AG04450 (cell line): ENCODE measurements around the gene CCR1. TPM values are rescaled to one million over a fixed set of nuclear protein-coding genes. Genes with fewer than 3 reads are reported as not detected.

Experiments
- CTCF ChIA-PET: fragments of 300-600, 350-600 bp; formaldehyde crosslinking; extraction: SDS; loops from one replicate; lab custom pipeline; 2022; ENCODE audit warnings: antibody characterized with exemption, inconsistent platforms; lab: Charles Lee
- POLR2A ChIA-PET: fragments of 350-600 bp; formaldehyde crosslinking; extraction: SDS; loops from one replicate; lab custom pipeline; 2021; ENCODE audit warnings: antibody characterized with exemption, inconsistent platforms; lab: Yijun Ruan, JAX
- DNase-seq: peaks from one replicate; pipeline ENCODE4 v3.0.0-alpha.2; 2011; ENCODE audit warnings: low read depth, low spot score
- H3K27ac ChIP-seq: one replicate; pipeline ENCODE4 v1.5.1; 2012; ENCODE audit warnings: low read depth, low read length, control low read depth
- H3K27me3 ChIP-seq: one replicate; pipeline ENCODE4 v1.6.0; 2012; ENCODE audit warnings: low read length; ENCODE audit not compliant: control insufficient read depth, insufficient read depth
- H3K4me3 ChIP-seq: 2 replicates; pipeline ENCODE4 v1.5.1; 2011; ENCODE audit warnings: mild to moderate bottlenecking, low read depth, low read length, control low read depth
- H3K9me3 ChIP-seq: 2 replicates; pipeline ENCODE4 v1.5.1; 2012; ENCODE audit warnings: low read length; ENCODE audit not compliant: control insufficient read depth, insufficient read depth
- CTCF ChIP-seq: IDR thresholded peaks from 2 replicates; pipeline ENCODE4 v1.5.1; 2011; ENCODE audit warnings: low read depth, low read length, control low read depth, inconsistent platforms
- polyA plus RNA-seq: library from polyadenylated mRNA; depleted of rRNA; stranded (reverse); fragments of >200 nt; gene quantifications from 2 replicates; pipeline ENCODE4 v1.2.3, GENCODE V29; 2011; rRNA removed

Gene CCR1
- polyA plus RNA-seq, 1 experiment, result 0.02 TPM

- CTCF ChIA-PET, result no interaction called here
- Histone ChIP-seq H3K27me3 (peaks cover 4% of the 10 kb centered on the region), H3K9me3 (no peaks in the 10 kb centered on the region), H3K27ac (no peak overlapping the region), H3K4me3 (no peak overlapping the region)
- POLR2A ChIA-PET, result no interaction called here
- DNase-seq, result no peak
- no peak for TF ChIP-seq CTCF
These were observed 53.8 kb downstream of the CCR1 start for GRCh38 chr3:46154311-46154710.

Other genes with a start within 250 kb of the CCR1 start
- 14.3 and 17.9 TPM in 2 replicates for gene FYCO1, start 212.5 kb downstream of the CCR1 start, polyA plus RNA-seq
- gene XCR1, start 180.8 kb downstream of the CCR1 start, polyA plus RNA-seq, result not detected in 2 replicates
- not detected in 2 replicates for gene CCR3, start 34.1 kb upstream of the CCR1 start, polyA plus RNA-seq
- gene CCR2, start 145.8 kb upstream of the CCR1 start, polyA plus RNA-seq, result not detected in 2 replicates
- gene CCR5, start 162.6 kb upstream of the CCR1 start, polyA plus RNA-seq, result not detected in 2 replicates
- 0.15 and 0.16 TPM in 2 replicates for gene CCRL2, start 198.9 kb upstream of the CCR1 start, polyA plus RNA-seq